DMS79 (cell line): Measurements from ENCODE around the gene PLK5.
"Not testable (repeated sequence)": the region's sequence is repeated elsewhere in the genome, so short reads cannot be mapped to it uniquely, and the experiment has no call there.

Experiments
- DNase-seq: peaks from one replicate; lab custom pipeline; 2025; lab: John Stamatoyannopoulos, UW

Gene PLK5, protein sequence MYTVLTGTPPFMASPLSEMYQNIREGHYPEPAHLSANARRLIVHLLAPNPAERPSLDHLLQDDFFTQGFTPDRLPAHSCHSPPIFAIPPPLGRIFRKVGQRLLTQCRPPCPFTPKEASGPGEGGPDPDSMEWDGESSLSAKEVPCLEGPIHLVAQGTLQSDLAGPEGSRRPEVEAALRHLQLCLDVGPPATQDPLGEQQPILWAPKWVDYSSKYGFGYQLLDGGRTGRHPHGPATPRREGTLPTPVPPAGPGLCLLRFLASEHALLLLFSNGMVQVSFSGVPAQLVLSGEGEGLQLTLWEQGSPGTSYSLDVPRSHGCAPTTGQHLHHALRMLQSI

DNA sequence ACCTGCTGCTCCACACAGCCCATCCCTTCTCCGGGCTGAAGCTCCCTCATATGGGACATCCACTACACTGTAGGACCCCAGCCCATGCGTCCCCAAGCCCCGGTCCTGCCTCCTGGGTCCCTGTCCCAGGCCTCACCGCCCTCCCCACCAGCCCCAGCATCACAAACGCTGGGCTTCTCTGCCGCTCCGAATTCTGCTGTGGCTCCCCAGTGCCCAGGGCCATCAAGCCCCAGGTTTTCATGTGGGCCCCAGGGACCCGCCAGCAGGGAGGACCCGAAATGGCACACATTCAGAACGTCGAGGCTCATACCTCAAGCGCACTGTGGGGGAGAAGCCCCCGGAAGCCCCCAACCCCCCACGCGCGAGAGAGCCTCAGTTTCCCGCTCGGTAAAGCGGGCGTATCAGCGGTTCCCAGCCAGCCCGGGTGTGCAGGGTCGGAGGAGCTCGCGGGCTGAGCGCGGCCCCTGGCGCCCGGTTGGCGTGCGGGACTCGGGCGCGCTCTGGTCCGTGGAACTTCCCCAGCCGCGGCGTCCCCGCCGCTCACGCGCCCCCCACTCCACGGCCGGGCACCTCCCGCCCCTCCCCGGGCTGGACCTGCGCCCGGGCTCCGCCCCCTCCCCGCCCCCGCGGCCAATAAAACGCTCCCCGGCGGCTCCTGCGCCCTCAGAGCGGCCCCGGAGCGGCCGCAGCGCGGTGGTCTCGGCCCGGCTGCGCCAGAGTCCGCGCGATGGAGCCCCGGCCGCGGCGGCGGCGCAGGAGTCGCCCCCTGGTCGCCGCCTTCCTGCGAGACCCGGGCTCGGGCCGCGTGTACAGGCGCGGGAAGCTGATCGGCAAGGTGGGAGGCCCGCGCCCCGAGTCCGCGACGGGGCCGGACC is at the start of gene PLK5:
PLK5 (plus strand) TSS at position 666 of the 875 bp plus-strand sequence. CDS start 2,920 bp downstream, outside the sequence.
- DNase-seq = no peak

- no peak for DNase-seq
Observed at GRCh38 chr19:1474765-1475351, 49.0 kb upstream of the PLK5 start.

GRCh38 chr19:1475751-1476437 is 48.0 kb upstream of the PLK5 start:
- no peak for DNase-seq

DNA sequence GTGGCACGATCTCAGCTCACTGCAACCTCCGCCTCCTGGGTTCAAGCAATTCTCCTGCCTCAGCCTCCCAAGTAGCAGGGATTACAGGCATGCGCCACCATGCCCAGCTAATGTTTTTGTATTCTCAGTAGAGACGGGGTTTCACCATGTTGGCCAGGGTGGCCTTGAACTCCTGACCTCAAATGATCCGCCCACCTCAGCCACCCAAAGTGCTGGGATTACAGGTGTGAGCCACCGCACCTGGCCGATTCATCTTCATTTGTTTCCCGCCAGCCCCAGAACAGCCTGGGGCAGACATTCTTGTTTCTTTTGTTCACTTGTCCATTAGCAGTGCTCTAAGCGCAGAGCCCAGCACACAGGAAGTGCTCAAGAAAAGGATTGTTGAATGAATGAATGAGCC is 46.8 kb upstream of the PLK5 start:
- not testable (repeated sequence) for DNase-seq

DNA sequence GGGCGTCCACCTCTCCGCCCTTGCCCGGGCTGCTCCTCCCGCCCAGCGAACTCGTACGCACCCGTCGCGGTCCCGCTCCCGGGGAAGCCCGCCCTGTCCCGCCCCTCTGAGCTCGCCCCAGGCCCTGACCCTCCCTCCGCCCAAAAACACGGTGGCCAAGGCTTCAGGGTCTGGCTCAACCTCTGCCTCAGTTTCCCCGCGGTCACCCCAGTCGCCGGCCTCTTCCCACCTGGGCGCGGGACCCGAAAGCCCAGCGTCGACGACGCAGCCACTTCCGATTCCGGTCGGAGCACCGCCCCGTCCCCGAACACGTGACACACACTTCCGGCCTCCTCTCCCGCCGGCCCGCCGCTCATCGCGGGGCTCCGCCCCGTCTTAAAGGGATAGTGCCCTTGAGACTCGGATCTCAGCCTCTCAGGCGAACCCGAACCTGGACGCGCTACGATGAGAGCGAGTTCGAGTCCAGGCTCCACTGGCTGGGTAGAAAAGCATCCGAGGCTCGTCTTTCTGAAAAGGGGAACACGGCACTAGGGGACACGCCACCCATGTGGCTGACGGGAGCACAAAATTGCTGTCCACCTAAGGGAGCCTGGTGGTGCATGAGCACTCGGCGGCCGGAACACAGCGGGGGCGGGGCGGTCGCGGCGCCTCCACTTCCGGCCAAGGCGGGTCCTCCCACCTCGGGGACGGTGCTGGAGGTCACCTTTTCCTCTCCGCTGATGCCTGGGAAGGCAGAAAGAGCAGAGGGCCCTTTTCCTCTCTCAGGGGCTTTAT is 44.8 kb upstream of the PLK5 start, which contains the start of gene C19orf25:
C19orf25 (minus strand) TSS at position 282 of the 774 bp plus-strand sequence. CDS start 312 bp downstream, outside the sequence.
- peak; percentile 87 for DNase-seq

DNA sequence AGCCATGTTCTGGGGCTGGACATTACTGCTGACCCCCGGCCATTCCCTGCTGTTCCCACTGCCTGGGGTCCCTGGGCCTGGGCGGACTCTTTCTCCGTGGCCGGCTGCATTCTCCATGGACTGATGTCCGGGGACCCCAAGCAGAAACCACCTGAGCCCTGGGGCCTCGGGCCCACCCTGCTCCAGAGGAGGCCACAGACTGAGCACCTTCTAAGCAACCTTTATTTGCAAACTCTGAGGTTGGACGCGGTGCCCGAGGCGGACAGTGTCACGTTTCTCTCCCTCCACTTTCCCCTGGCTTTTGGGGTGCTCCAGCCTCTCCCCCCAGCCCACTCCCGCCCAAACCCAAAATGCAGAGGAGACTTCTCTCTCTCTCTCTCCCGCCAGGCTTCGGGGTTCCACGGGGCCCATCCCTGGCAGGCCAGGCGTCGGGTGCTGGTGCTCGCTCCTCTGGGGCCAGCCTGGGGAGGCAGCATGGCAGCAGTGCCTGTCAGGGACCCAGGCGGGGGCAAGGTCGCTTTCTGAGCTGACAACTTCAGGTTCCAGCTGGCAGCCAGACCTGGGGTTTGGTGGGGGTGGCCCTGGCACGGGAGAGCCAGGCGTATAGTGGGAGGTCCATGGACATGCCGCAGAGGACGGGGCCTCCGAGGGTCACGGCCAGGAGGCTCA is 42.5 kb upstream of the PLK5 start:
- DNase-seq = no peak

GRCh38 chr19:1481893-1482360 is 42.0 kb upstream of the PLK5 start:
- DNase-seq = no peak

DNA sequence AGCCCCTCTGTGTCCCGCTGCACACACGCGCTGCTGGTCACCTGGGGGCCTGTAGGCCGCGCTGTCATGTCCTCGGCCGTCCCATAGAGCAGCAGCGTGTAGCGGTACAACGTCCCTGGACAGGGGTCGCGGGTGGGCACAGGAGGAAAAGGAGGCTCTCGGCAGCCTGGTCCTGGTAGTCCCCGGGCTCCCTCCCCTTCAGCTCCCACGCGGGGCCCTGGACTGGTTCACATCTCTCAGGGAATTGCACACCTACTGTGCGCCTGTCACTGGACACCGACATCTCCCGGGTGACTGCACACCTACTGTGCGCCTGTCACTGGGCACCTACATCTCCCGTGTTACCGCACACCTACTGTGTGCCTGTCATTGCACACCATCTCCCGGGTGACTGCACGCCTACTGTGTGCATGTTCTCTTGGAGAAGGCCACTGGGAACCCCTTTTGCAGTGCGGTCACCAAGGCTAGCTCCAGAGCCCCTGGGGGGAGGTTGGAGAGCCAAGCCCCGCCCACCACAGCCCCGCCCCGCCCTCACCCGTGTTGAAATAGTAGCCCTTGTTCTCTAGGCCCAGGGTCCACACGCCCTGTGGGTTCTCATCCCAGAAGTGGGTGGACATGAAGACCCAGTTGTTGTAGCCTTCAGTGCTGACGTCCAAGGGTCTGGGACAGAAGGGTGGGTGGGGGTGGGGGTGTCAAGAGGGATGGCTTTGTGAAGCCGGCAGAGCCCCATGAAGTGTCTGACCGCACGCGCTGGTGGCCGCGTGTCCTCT is 41.3 kb upstream of the PLK5 start:
- DNase-seq = no peak

DNA sequence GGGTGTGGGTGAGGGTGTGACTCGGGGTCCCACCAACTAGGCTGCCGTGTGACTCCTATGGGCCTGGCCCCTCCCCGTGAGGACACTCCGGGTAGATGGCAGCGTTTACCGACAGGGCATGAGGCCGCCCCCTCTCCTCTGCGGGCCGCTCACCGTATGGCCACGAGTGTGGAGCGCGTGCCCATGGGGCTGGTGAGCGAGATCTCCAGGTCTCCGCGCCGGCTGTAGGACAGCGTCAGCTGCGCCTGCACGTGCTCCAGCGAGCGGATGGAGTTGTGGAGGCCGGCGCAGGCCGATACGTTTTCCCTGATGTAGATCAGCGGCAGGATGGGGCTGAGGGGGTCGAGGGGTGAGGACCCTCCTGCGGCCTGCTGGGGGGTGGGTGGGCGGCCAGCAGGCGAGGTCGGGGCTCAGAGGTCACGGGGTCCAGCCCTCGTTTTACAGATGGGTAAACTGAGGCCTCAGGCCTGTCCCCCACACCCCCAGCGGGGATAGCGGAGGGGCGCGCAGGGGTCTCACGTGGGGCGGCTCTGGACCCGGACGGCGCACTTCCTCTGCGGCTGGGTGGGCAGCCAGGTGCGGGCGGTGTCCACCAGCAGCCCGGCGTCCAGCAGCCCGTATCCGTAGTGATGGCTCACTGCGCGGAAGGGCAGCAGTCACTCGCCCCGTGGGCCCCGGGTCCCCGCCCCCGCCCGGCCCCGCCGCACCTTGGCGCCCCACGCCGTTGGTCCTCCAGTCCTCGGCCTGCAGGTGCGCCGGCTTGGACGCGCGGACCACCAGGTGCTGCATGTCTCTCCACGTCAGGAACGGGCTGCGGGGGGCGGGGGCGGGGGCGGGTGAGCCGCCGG is 40.5 kb upstream of the PLK5 start:
- DNase-seq = no peak

DNA sequence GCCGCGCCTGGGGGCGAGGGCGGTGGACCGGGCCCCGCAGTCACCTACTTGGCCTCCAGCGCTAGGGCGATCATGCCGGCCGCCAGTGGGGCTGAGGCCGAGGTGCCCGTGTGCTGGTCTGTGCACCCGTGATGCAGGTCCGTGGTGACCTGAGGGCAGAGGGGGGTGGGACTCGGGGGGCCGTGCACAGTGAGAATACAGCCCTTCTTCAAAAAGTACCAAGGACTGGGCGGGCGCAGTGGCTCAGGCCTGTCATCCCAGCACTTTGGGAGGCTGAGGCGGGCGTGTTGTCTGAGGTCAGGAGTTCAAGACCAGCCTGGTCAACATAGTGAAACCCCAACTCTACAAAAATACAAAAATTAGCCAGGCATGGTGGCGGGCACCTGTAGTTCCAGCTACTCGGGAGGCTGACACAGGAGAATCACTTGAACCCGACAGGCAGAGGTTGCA is 39.9 kb upstream of the PLK5 start:
- no peak for DNase-seq

- DNase-seq = no peak
Observed at GRCh38 chr19:1486720-1487575, 36.9 kb upstream of the PLK5 start.

GRCh38 chr19:1487576-1488281 is 36.1 kb upstream of the PLK5 start:
- no peak for DNase-seq

GRCh38 chr19:1488282-1488601 is 35.6 kb upstream of the PLK5 start:
- no peak for DNase-seq

DNA sequence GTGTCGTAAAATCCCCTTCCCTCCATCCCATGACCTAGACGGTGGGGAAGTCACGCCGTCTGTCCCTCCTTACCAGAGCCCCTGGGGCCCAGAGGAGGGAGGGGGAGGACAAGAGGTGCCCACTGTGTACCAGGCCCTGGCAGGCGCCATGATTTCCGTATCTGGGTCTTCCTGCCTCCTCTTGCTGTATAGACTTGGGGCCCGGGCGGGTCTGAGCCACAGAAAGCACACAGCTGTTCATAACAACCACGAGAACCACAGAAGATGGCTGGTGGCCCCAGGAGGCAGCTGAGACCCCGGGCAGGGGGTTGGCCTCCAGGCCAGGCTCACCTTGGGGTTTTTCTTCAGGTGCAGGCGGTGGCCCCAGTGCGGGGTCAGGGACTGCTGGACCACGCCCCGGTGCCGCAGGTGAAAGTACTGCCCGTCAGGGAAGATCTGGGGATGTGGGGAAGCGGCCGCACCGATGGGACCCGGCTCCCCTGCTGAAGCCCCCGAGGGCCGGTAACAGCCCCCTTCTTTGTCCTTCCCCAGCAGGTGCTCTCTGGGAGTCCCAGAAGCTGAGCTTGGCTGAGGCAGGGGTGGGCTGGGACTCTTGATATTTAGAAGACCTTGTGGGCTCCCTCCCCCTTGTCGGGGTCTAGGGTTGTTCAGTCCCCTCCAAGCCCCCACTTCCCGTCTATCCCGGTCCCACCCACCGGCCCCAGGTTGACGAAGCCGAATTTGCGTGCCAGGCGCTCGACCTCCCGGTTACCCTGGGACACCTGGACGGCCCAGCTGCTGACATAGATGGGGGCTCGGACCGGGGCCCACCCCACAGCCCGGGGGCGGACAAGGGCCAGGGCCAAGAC is 34.2 kb upstream of the PLK5 start:
- no peak for DNase-seq

GRCh38 chr19:1490311-1491113 is 33.4 kb upstream of the PLK5 start, which contains the start of gene PCSK4:
TSS of gene PCSK4 (minus strand) at chr19:1490350. CDS start at chr19:1490346, 4 bp downstream.
- DNase-seq = peak; percentile 98
